ENCODE data around the gene LCP2. TPM values are rescaled to one million over a fixed set of nuclear protein-coding genes. Genes with fewer than 3 reads are reported as not detected.

LCP2 gene
- polyA plus RNA-seq, 3 donors from 2014 or later = 87.1 to 276 (median 99.3) TPM

DNA sequence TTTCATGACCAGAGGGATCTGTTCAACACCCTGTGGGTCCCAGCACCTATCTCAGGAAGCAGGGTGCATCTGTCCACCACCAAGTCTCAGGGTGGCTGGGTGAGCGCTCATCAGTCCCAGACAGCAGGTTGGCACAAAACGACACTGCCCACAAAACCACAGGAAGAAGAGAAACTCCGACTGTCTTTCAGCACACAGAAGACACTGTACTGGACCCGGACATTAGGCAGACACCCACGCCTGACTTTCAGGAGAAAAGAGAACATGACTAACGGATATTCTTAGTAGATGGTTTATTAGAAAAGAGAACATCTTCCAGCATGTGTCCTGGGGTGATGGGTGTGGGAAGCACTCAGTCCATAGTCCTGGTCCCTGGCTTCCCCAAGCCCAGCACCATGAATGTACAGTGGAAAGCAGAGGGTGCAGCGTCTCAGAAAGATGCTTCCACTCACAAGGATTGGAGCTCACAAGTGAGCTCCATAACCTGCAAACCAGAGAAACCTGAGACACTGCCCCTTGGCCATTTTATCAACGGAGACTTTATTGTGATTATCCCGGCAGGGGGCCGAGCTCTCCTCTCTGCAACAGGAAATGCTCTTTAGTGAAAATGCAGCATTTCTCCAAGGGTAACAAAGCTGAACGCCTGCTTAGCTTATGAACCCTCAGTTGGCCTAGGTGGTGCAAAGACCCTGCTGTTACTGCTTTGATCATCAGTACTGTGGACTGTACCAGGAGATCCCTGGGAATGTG lies 35.8 kb upstream of the LCP2 start:
- H3K27ac Mint-ChIP-seq = no peak overlapping the region
- H3K36me3 Mint-ChIP-seq = no peaks in the 10 kb centered on the region
- DNase-seq = peak; percentile 74 to 76 (median 75)
- H3K9me3 Mint-ChIP-seq = peaks cover 0 to 2% (median 0%) of the 10 kb centered on the region in 6 donors
- peak overlapping the region in 3 of 5 donors; percentile 70 to 78 (median 77) for H3K4me3 Mint-ChIP-seq
- H3K4me1 Mint-ChIP-seq = peaks cover 6 to 18% of the 10 kb centered on the region in 2 donors
- peaks cover 12 to 14% (median 14%) of the 10 kb centered on the region in 3 donors for H3K27me3 Mint-ChIP-seq (ENCODE audit: low read depth in 3 of 3)

DNA sequence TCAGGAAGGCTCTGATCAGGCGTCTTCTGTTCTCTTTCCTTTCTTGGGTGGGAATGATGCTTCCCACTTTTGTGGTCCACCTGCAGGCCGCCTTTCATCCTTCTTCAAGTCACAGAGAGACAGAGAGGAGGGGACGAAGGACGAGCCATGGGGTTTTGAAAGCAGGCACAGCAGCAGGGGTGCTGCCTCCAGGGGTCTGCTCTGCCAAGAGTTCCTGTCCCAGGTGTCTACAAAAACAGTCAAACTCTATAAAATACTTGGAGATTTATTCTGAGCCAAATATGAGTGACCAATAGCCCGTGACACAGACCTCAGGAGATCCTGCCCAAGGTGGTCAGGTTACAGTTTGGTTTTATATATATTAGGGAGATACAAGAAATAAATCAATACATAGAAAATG lies 34.5 kb upstream of the LCP2 start:
- Mint-ChIP-seq H3K36me3 (no peaks in the 10 kb centered on the region), H3K4me3 (peak overlapping the region in 3 of 5 donors; percentile 22 to 78 (median 49)), H3K9me3 (peaks cover 0 to 2% (median 0%) of the 10 kb centered on the region in 6 donors), H3K27me3 (ENCODE audit: low read depth in 3 of 3) (peaks cover 12 to 14% (median 14%) of the 10 kb centered on the region in 3 donors), H3K4me1 (peaks cover 0 to 16% of the 10 kb centered on the region in 2 donors), H3K27ac (no peak overlapping the region)
- no peak for DNase-seq

DNA sequence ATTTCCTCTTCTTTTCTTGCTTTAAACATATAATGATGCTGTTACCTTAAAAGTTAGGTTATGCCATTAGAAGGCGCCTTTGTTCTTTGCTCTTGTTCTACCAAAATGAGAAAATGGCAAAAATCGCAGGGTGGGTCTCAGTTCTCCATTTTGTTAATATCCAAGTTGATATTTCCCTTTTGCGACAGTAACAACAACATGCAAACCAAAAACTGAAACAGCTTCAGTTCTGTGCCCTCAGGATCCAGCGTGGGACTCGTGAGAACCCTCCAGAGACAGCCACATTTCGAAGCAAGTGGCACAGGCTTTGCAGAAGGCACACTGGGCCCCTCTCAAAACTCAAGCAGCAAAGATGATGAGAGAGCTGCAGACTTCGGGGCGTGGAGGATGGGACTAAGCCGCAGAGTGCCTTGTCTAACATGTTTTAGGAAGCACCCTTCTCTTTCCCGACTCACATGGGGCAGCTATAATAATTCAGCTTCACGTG lies 33.0 kb upstream of the LCP2 start:
- no peak for DNase-seq
- Mint-ChIP-seq H3K36me3 (no peaks in the 10 kb centered on the region), H3K27ac (no peak overlapping the region), H3K4me3 (no peak overlapping the region), H3K27me3 (ENCODE audit: low read depth in 3 of 3) (peaks cover 12 to 14% (median 14%) of the 10 kb centered on the region in 3 donors), H3K4me1 (peaks cover 3 to 4% of the 10 kb centered on the region in 2 donors), H3K9me3 (peaks cover 0 to 2% (median 0%) of the 10 kb centered on the region in 6 donors)

DNA sequence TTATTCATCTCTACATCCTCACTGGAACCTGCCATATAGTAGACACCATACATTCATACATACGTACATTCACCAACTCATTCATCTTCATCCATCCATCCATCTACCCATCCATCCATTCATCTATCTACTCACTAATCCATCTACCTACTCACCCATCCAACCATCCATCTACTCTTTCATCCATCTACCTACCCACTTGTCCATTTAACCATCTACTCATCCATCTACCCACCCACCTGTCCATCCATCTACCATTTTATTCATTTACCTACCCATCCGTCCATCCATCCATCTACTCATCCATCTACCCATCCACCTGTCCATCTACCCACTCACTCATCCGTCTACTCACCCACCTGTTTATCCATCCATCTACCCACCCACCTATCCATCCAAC lies 31.9 kb upstream of the LCP2 start:
- H3K4me1 Mint-ChIP-seq = peaks cover 4 to 8% of the 10 kb centered on the region in 2 donors
- no peaks in the 10 kb centered on the region for H3K36me3 Mint-ChIP-seq
- no peak overlapping the region for H3K27ac Mint-ChIP-seq
- no peak for DNase-seq
- H3K27me3 Mint-ChIP-seq (ENCODE audit: low read depth in 3 of 3) = peaks cover 11 to 14% (median 12%) of the 10 kb centered on the region in 3 donors
- H3K4me3 Mint-ChIP-seq = no peak overlapping the region
- H3K9me3 Mint-ChIP-seq = peaks cover 0 to 2% (median 0%) of the 10 kb centered on the region in 6 donors

DNA sequence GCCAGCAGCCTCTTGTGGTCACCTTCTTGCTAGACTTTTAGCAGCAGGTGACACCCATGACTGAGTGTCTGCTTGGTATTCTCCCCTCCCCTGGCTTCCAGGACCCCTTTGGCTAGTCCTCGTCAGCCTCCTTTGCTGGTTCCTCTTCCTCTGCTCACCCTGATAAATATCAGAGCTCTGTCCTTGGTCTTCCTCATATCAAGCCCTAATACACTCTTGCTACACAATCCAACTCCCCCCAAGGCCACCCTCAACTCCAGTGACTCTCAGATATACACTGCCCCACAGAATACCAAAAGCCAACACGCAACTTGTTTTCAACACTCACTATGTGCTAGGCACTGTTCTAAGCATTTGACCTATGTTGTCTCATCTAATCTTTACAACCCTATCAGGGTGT lies 30.3 kb upstream of the LCP2 start:
- no peak for DNase-seq
- H3K4me3 Mint-ChIP-seq = no peak overlapping the region
- no peaks in the 10 kb centered on the region for H3K36me3 Mint-ChIP-seq
- H3K9me3 Mint-ChIP-seq = peaks cover 0 to 2% (median 0%) of the 10 kb centered on the region in 6 donors
- H3K4me1 Mint-ChIP-seq = peaks cover 4 to 8% of the 10 kb centered on the region in 2 donors
- no peak overlapping the region for H3K27ac Mint-ChIP-seq
- H3K27me3 Mint-ChIP-seq (ENCODE audit: low read depth in 3 of 3) = peaks cover 10 to 11% (median 10%) of the 10 kb centered on the region in 3 donors

DNA sequence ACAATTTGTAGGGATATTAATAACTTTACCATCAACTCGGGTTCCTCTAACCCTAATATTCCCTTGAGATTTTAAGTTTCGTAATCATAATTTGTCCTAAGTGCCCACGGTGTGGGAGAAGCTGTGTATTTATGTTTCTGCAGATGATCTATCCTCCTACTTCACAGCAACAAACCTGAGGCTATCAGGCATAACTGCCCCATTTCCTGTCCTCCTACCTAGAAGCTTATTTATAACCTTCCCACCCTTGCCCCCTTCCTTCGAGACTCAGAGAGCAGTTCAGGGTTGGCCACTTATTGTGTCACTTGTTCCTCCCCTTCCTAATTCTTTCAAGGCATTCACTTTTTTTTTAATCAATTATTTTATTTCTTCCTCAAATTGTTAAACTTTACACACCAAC lies 29.6 kb upstream of the LCP2 start:
- Mint-ChIP-seq H3K27ac (no peak overlapping the region), H3K9me3 (peaks cover 0 to 2% (median 0%) of the 10 kb centered on the region in 6 donors)

DNA sequence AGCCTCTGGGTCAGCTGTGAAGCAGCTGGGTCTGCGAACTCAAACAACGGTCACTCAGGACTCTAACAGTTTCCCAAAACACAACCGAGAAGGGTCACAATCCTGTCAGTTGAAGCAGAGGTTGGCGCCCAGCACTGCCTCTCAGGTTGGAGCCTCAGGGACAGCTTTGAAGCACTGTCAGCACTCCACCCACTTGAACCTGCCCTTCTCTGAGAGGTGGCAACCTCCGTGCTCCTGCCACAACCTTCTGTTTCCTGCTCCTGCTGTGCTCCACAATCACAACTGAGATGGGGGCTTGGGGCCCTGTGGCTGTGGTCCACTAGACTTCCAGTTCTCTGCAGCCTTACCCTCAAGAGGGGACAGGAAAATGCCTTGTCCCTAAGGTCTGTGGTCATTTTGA lies 21.7 kb upstream of the LCP2 start:
- H3K4me3 Mint-ChIP-seq = no peak overlapping the region
- H3K27ac Mint-ChIP-seq = no peak overlapping the region
- H3K27me3 Mint-ChIP-seq (ENCODE audit: low read depth in 3 of 3) = peaks cover 0 to 2% (median 0%) of the 10 kb centered on the region in 3 donors
- peaks cover 2 to 7% of the 10 kb centered on the region in 2 donors for H3K4me1 Mint-ChIP-seq
- H3K9me3 Mint-ChIP-seq = no peaks in the 10 kb centered on the region
- H3K36me3 Mint-ChIP-seq = no peaks in the 10 kb centered on the region
- no peak for DNase-seq

More for the DNA sequence above, 29.6 kb upstream of the LCP2 start:
- Mint-ChIP-seq H3K4me3 (no peak overlapping the region), H3K4me1 (peaks cover 4 to 8% of the 10 kb centered on the region in 2 donors), H3K27me3 (ENCODE audit: low read depth in 3 of 3) (peaks cover 7 to 11% (median 10%) of the 10 kb centered on the region in 3 donors), H3K36me3 (no peaks in the 10 kb centered on the region)
- no peak for DNase-seq

DNA sequence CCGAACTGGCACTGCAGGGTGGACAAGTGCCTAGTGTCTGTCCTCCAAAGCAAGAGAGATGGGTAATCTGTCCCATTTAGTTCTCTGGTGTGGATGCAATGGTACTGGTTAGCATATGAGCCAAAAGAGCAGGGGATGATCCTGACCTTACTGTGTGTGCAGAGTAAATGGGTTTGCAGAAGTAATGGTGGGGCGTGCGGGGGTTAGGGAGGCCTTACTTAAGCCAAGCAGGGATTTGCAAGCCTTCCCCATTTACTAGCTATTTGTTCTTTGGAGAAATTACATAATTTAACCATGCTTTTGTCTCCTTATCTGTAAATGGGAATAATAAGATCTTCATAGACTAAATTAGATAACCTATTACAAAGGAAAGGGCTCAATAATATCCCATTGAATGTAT lies 19.9 kb upstream of the LCP2 start:
- peaks cover 7 to 19% of the 10 kb centered on the region in 2 donors for H3K4me1 Mint-ChIP-seq
- H3K4me3 Mint-ChIP-seq = no peak overlapping the region
- no peaks in the 10 kb centered on the region for H3K9me3 Mint-ChIP-seq
- H3K36me3 Mint-ChIP-seq = no peaks in the 10 kb centered on the region
- H3K27ac Mint-ChIP-seq = no peak overlapping the region
- peaks cover 0 to 2% (median 0%) of the 10 kb centered on the region in 3 donors for H3K27me3 Mint-ChIP-seq (ENCODE audit: low read depth in 3 of 3)
- no peak for DNase-seq

DNA sequence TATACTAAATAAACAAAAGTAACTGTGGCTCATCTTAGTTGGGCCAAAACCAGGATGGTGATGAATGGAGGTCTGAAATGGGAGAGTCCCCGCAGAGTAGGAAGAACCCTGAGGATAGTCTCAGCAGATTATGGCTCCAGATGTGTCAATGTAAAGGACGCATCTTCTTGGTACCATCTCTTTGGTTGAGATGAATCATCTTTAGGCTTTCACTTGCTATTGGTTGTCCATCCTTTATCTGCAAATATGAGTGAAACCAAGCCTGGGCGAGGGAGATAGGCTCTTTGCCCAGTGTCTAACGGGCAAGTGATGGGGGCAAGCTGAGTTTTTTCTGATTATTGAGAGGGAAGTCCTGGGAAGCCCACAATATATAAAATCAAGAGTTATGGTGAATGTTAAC lies 19.4 kb upstream of the LCP2 start:
- Mint-ChIP-seq H3K4me1 (peaks cover 13 to 25% of the 10 kb centered on the region in 2 donors), H3K27ac (no peak overlapping the region)

DNA sequence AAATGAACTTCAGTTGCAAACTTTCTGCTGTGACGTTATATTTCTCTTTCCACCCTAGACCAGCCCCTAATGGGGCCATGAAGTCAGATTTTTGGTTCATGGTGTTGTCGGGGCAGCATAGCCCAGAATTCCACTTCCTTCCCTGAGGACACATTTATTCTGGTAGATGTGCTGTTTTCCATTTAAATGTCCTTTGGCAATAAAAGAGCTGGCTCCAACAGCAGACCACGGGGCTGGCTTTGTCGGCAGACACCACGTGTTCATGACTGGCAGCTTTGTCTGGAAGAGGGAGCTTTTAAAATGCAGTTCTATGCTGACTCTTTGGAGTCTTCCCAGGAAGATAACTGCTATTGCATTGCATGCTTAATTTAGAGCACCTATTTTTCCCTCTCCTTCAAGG lies 17.6 kb upstream of the LCP2 start:
- no peak overlapping the region for H3K4me3 Mint-ChIP-seq
- no peaks in the 10 kb centered on the region for H3K27me3 Mint-ChIP-seq (ENCODE audit: low read depth in 3 of 3)
- DNase-seq = no peak
- peaks cover 20 to 35% of the 10 kb centered on the region in 2 donors for H3K4me1 Mint-ChIP-seq
- H3K27ac Mint-ChIP-seq = no peak overlapping the region
- H3K36me3 Mint-ChIP-seq = no peaks in the 10 kb centered on the region
- no peaks in the 10 kb centered on the region for H3K9me3 Mint-ChIP-seq

More for the DNA sequence above, 19.4 kb upstream of the LCP2 start:
- DNase-seq = no peak
- H3K27me3 Mint-ChIP-seq (ENCODE audit: low read depth in 3 of 3) = peaks cover 0 to 2% (median 0%) of the 10 kb centered on the region in 3 donors
- H3K9me3 Mint-ChIP-seq = no peaks in the 10 kb centered on the region
- no peak overlapping the region for H3K4me3 Mint-ChIP-seq
- H3K36me3 Mint-ChIP-seq = no peaks in the 10 kb centered on the region

DNA sequence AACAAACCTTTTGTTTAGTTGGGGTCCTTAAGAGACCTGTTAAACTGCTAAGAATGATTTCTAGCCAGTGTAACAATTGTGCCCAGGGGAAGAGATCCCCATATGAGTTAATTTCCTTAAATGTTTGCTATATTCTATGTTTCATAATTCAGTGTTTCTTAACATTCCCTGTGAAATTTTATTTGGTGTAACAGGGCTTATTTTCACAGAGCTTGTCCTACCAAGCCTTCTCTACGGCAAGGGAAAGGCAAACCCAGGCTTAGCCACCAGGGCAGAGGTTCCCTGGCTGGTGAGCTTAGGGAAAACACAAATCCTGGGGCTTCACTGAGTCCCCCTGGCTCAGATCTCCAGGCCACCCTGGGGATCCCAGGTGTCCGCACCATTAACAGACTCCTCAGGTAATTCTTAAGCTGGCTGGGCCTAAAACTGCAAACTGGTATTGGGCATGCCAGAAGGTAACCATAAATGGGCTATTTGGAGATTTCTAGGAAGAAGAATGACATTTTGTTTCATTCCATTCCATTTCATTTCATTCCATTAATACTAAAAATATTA lies 17.0 kb upstream of the LCP2 start:
- H3K4me3 Mint-ChIP-seq = no peak overlapping the region
- no peaks in the 10 kb centered on the region for H3K27me3 Mint-ChIP-seq (ENCODE audit: low read depth in 3 of 3)
- H3K36me3 Mint-ChIP-seq = no peaks in the 10 kb centered on the region
- H3K27ac Mint-ChIP-seq = no peak overlapping the region
- H3K4me1 Mint-ChIP-seq = peaks cover 20 to 35% of the 10 kb centered on the region in 2 donors
- H3K9me3 Mint-ChIP-seq = no peaks in the 10 kb centered on the region
- no peak for DNase-seq

DNA sequence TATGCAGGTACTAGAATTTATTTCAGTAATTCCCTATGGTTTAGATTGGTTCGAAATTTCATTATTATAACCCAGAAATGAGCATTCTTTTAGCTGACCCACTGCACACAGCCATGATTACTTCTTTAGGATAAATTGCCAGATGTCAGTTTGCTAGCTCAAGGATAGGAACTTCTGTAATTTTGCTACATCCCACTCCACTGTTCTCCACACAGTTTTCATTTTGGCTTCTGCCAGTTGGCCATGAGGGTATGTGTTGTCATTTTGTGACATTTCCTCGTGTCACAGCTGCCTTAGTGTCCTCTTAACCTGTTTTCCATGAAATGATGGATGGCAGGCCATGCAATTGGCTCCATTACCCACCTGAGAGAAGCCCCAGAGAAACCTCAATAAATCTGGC lies 16.2 kb upstream of the LCP2 start:
- H3K27ac Mint-ChIP-seq = no peak overlapping the region
- H3K4me1 Mint-ChIP-seq = peaks cover 18 to 29% of the 10 kb centered on the region in 2 donors

DNA sequence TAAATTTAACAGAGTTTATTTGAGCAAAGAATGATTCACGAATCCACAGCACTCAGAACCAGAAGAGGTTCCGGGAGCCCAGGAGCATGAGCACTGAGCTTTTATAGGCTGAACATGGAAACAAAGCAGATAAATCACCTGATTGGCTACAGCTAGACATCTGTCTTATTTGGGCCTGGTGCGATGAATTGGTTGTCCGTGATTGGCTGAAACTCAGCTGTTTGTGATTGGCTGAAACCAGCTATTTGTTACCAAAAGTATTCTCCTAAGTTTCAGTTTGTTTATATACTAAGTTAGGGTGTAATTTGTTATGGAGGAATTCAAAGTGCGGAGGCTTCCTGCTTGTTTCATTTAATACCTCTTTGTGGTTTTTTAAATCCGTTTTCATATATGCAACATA lies 15.8 kb upstream of the LCP2 start:
- no peak for DNase-seq
- Mint-ChIP-seq H3K36me3 (no peaks in the 10 kb centered on the region), H3K4me3 (peak overlapping the region in 1 of 5 donors; percentile 45), H3K4me1 (peaks cover 18 to 28% of the 10 kb centered on the region in 2 donors), H3K9me3 (no peaks in the 10 kb centered on the region), H3K27ac (peak overlapping the region in 2 of 6 donors; percentile 30 to 53), H3K27me3 (ENCODE audit: low read depth in 3 of 3) (no peaks in the 10 kb centered on the region)

More for the DNA sequence above, 16.2 kb upstream of the LCP2 start:
- Mint-ChIP-seq H3K27me3 (ENCODE audit: low read depth in 3 of 3) (no peaks in the 10 kb centered on the region), H3K4me3 (no peak overlapping the region), H3K9me3 (no peaks in the 10 kb centered on the region), H3K36me3 (no peaks in the 10 kb centered on the region)
- no peak for DNase-seq

DNA sequence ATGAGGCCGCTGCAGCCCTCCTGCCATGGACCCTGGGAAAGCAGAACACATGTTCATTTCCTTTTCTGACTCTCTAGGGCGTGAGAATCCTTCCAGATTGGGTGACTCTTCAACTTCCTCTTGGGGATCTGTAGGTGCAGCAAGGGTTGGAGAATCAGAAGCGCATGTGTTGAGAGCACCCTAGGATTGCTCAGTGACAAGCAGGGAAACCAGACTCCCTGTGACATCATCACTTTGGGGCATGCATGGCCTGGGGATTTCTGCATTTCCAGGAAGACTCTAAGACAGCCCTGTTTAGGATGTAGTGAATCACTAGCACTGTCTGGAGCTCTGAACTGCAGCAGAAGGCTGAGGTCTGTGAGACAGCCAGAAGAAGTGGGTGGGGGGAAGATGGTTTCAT lies 15.1 kb upstream of the LCP2 start:
- no peak for DNase-seq
- peaks cover 18 to 28% of the 10 kb centered on the region in 2 donors for H3K4me1 Mint-ChIP-seq

More for the DNA sequence above, 15.1 kb upstream of the LCP2 start:
- no peaks in the 10 kb centered on the region for H3K27me3 Mint-ChIP-seq (ENCODE audit: low read depth in 3 of 3)
- no peaks in the 10 kb centered on the region for H3K9me3 Mint-ChIP-seq
- H3K4me3 Mint-ChIP-seq = peak overlapping the region in 2 of 5 donors; percentile 1 to 48
- H3K36me3 Mint-ChIP-seq = no peaks in the 10 kb centered on the region
- H3K27ac Mint-ChIP-seq = peak overlapping the region in 3 of 6 donors; percentile 5 to 45 (median 14)
